Measurements from ENCODE around the gene METTL17. TPM values are rescaled to one million over a fixed set of nuclear protein-coding genes. Genes with fewer than 3 reads are reported as not detected.
A peak's percentile ranks its signal among the peaks of the same experiment; 100 is the strongest.

Gene METTL17
- total and polyA plus RNA-seq, 2 of the 8 experiments (the other 6 are each of a cell fraction or from before 2014, with no cell fraction given) = 73.8 to 138 TPM

DNA sequence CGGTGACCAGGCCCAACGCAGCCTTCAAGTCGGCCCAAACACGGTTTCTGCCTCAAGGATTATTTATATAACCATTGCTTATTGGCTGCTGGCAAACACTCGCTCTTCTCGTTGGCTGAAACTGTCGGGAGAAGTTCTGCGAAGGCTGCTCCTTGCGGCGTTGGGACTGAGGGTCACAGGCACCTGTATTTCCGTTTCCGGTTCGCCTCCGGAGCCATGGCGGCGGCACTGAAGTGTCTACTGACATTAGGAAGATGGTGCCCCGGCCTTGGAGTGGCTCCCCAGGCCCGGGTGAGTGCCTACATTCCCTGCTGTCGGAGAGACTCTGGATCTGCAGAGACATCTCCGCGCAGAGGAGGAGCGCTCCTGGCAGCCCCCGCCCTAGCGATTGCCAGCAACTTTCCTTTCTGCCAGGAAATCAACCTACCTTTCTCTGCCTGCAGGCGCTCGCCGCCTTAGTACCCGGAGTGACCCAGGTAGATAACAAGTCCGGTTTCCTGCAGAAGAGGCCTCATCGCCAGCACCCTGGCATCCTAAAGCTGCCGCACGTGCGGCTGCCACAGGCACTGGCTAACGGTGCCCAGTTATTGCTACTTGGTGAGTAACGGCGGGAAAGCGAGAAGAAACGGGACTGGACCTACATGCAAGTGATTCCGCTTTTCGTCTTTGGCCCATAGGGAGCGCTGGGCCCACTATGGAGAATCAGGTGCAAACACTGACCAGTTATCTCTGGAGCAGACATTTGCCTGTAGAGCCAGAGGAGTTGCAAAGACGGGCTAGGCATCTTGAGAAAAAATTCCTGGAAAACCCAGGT, at the start of gene METTL17 (continued):
- peak; percentile 97 for TF ChIP-seq SAP30 (IDR thresholded peaks at IDR 0.05; ENCODE audit: insufficient read depth, insufficient replicate concordance, low read length)
- TF ChIP-seq KDM5A (IDR thresholded peaks at IDR 0.05; ENCODE audit: low read length) = peak; percentile 87
- TF ChIP-seq SIX5 (IDR thresholded peaks at IDR 0.05; ENCODE audit: low read depth, low read length) = peak; percentile 58
- no peak for TF ChIP-seq BCL11A (IDR thresholded peaks at IDR 0.05; ENCODE audit: low read depth in 2 of 2, low read length in 2 of 2)
- TF ChIP-seq SUZ12 (IDR thresholded peaks at IDR 0.05; ENCODE audit: low read length) = no peak
- no peak for TF ChIP-seq CBX8 (IDR thresholded peaks at IDR 0.05; ENCODE audit: borderline replicate concordance, low read depth, low read length)
- TF ChIP-seq SP2 (IDR thresholded peaks at IDR 0.05; ENCODE audit: low read length) = no peak
- TF ChIP-seq POLR2A (IDR thresholded peaks at IDR 0.05; ENCODE audit: control extremely low read depth in 1 of 2, low read depth in 2 of 2, low read length in 2 of 2) = peak in 1 of 2 experiments; percentile 83; a peak in 2 of 3 replicates
- peak; percentile 98 for TF ChIP-seq SP1 (IDR thresholded peaks at IDR 0.05; ENCODE audit: low read depth, low read length)
- TF ChIP-seq, protein P1, sequence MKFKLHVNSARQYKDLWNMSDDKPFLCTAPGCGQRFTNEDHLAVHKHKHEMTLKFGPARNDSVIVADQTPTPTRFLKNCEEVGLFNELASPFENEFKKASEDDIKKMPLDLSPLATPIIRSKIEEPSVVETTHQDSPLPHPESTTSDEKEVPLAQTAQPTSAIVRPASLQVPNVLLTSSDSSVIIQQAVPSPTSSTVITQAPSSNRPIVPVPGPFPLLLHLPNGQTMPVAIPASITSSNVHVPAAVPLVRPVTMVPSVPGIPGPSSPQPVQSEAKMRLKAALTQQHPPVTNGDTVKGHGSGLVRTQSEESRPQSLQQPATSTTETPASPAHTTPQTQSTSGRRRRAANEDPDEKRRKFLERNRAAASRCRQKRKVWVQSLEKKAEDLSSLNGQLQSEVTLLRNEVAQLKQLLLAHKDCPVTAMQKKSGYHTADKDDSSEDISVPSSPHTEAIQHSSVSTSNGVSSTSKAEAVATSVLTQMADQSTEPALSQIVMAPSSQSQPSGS (IDR thresholded peaks at IDR 0.05; ENCODE audit: low read length) = no peak
- peak in 1 of 2 experiments; percentile 86; a peak in 2 of 4 replicates for TF ChIP-seq HDAC2 (IDR thresholded peaks at IDR 0.05; ENCODE audit: borderline replicate concordance in 1 of 2, low read depth in 2 of 2, low read length in 2 of 2)
- TF ChIP-seq ZNF274 (IDR thresholded peaks at IDR 0.05; ENCODE audit: borderline replicate concordance, extremely low read depth, low read length) = no peak
- TF ChIP-seq RFX5 (IDR thresholded peaks at IDR 0.05; ENCODE audit: borderline replicate concordance, low read depth, low read length) = no peak
- TF ChIP-seq NANOG (IDR thresholded peaks at IDR 0.05; ENCODE audit: insufficient read depth, low read depth, low read length, poor library complexity, severe bottlenecking) = no peak
- TF ChIP-seq TAF1 (IDR thresholded peaks at IDR 0.05; ENCODE audit: low read depth, low read length) = peak; percentile 63
- no peak for TF ChIP-seq POU5F1 (IDR thresholded peaks at IDR 0.05; ENCODE audit: low read depth, low read length)
- TF ChIP-seq KDM4A (IDR thresholded peaks at IDR 0.05; ENCODE audit: low read depth, low read length, severe bottlenecking) = peak; percentile 82
- TF ChIP-seq, protein P2, sequence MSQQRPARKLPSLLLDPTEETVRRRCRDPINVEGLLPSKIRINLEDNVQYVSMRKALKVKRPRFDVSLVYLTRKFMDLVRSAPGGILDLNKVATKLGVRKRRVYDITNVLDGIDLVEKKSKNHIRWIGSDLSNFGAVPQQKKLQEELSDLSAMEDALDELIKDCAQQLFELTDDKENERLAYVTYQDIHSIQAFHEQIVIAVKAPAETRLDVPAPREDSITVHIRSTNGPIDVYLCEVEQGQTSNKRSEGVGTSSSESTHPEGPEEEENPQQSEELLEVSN (IDR thresholded peaks at IDR 0.05) = peak; percentile 46
- TF ChIP-seq RAD21 (IDR thresholded peaks at IDR 0.05 in 1 of 2, conservative IDR thresholded peaks at IDR 0.05 in 1 of 2; ENCODE audit: low read depth in 2 of 2, low read length in 2 of 2) = peak; percentile 33 to 46
- TF ChIP-seq BACH1 (IDR thresholded peaks at IDR 0.05; ENCODE audit: low read length) = no peak
- no peak for TF ChIP-seq CTBP2 (IDR thresholded peaks at IDR 0.05; ENCODE audit: borderline replicate concordance, insufficient read depth, insufficient read length, low read length)
